HepG2 (cell line): Measurements from ENCODE around the gene HSPB9. TPM values are rescaled to one million over a fixed set of nuclear protein-coding genes. Genes with fewer than 3 reads are reported as not detected.
A peak's percentile ranks its signal among the peaks of the same experiment; 100 is the strongest.

Source experiments
- AGO2 ChIP-seq: fragments of 200-400 bp; formaldehyde crosslinking; optimal IDR thresholded peaks from 2 replicates; pipeline ENCODE3; 2017; ENCODE audit warnings: mild to moderate bottlenecking, low read depth, low read length, moderate library complexity
- BATF2 ChIP-seq: sonication (generic); formaldehyde crosslinking; IDR thresholded peaks from 2 replicates; pipeline ENCODE4 v1.8.0; 2022; ENCODE audit warnings: mild to moderate bottlenecking, missing genetic modification reagents, moderate library complexity
- IRF2 ChIP-seq: IDR thresholded peaks from 2 replicates; pipeline ENCODE4 v1.6.1; 2018; ENCODE audit warnings: missing genetic modification reagents, missing compliant biosample characterization
- MEIS1 ChIP-seq: sonication (generic); formaldehyde crosslinking; IDR thresholded peaks from 2 replicates; pipeline ENCODE4 v1.9.0; 2021; ENCODE audit warnings: mild to moderate bottlenecking, missing genetic modification reagents, moderate library complexity, borderline replicate concordance
- MIER2 ChIP-seq: IDR thresholded peaks from 2 replicates; pipeline ENCODE4 v1.6.1; 2016; ENCODE audit warnings: missing biosample characterization, missing genetic modification reagents
- MTA3 ChIP-seq: sonication (generic); formaldehyde crosslinking; IDR thresholded peaks from 2 replicates; pipeline ENCODE4 v1.4.0; 2020; ENCODE audit warnings: missing genetic modification reagents
- POLR2G ChIP-seq: fragments of 200-400 bp; formaldehyde crosslinking; IDR thresholded peaks from 2 replicates; pipeline ENCODE4 v1.6.1; 2018; ENCODE audit warnings: mild to moderate bottlenecking, low read depth, low read length, moderate library complexity
- RBM39 ChIP-seq: fragments of 200-400 bp; formaldehyde crosslinking; IDR thresholded peaks from one replicate; pipeline ENCODE4 v1.6.1; 2018; ENCODE audit warnings: antibody characterized with exemption, mild to moderate bottlenecking, low read depth, low read length; ENCODE audit not compliant: poor library complexity, severe bottlenecking
- RELA ChIP-seq: sonication (generic); formaldehyde crosslinking; IDR thresholded peaks from 2 replicates; pipeline ENCODE4 v1.4.0; 2020; ENCODE audit warnings: missing genetic modification reagents
- SNAPC5 ChIP-seq: sonication (generic); formaldehyde crosslinking; IDR thresholded peaks from 2 replicates; pipeline ENCODE4 v1.8.1; 2023; ENCODE audit warnings: mild to moderate bottlenecking, missing genetic modification reagents, borderline replicate concordance
- TBP ChIP-seq: sonication (generic); formaldehyde crosslinking; IDR thresholded peaks from 2 replicates; pipeline ENCODE4 v1.5.0; 2020; ENCODE audit warnings: missing genetic modification reagents
- TRIM22 ChIP-seq: fragments of 450-650 bp; IDR thresholded peaks from 2 replicates; pipeline ENCODE4 v1.6.1; 2017
- ZFP37 ChIP-seq: sonication (generic); formaldehyde crosslinking; IDR thresholded peaks from 2 replicates; pipeline ENCODE4 v1.4.0; 2020; ENCODE audit warnings: missing genetic modification reagents, borderline replicate concordance
- ZNF142 ChIP-seq: sonication (generic); formaldehyde crosslinking; IDR thresholded peaks from 2 replicates; pipeline ENCODE4 v1.4.0; 2020; ENCODE audit warnings: missing genetic modification reagents
- ZNF180 ChIP-seq: sonication (generic); formaldehyde crosslinking; IDR thresholded peaks from 2 replicates; pipeline ENCODE4 v1.4.0; 2020; ENCODE audit warnings: low read depth, missing genetic modification reagents, borderline replicate concordance
- ZNF253 ChIP-seq: sonication (generic); formaldehyde crosslinking; IDR thresholded peaks from 2 replicates; pipeline ENCODE4 v1.8.0; 2022; ENCODE audit warnings: mild to moderate bottlenecking, missing genetic modification reagents, borderline replicate concordance
- ZNF333 ChIP-seq: sonication (generic); formaldehyde crosslinking; IDR thresholded peaks from 2 replicates; pipeline ENCODE4 v1.4.0; 2020; ENCODE audit warnings: mild to moderate bottlenecking, missing genetic modification reagents, borderline replicate concordance
- polyA plus RNA-seq, 8 experiments: library from polyadenylated mRNA; depleted of rRNA in 3 of 8; stranded (reverse) in 7 of 8; unstranded in 1 of 8; fragments of >200 nt; fragmentation: Illumina TruSeq in 4 of 8; extraction: Trizol in 4 of 8; gene quantifications; 2 replicates each; pipeline versions ENCODE4 v1.2.1 to v1.2.3, GENCODE V29; 2011 to 2016; ENCODE audit warnings: low read depth in 4 of 8, missing spikeins in 1 of 8, mixed read lengths in 1 of 8; ENCODE audit not compliant: insufficient read depth in 1 of 8
- total RNA-seq, 5 experiments: library from RNA; depleted of rRNA; stranded (reverse); fragments of >200 nt; fragmentation: Illumina TruSeq; extraction: Trizol; gene quantifications; 2 replicates each; pipeline ENCODE4 v1.2.3, GENCODE V29; 2016; ENCODE audit warnings: low read depth in 1 of 5

The HSPB9 gene
- total and polyA plus RNA-seq, 2 of the 13 experiments (the other 11 are each of a cell fraction or from before 2014, with no cell fraction given) = 0.05 to 0.24 TPM

GRCh38 chr17:42122371-42123303 is at the start of gene HSPB9 (continued):
- TF ChIP-seq SNAPC5 (CRISPR knock-in tag) (no peak), POLR2G (peak; percentile 32; the same call in 1 of the 2 replicates), ZNF253 (CRISPR knock-in tag) (no peak), MEIS1 (CRISPR knock-in tag) (no peak), ZFP37 (CRISPR knock-in tag) (no peak), ZNF333 (no peak), TRIM22 (no peak), ZNF180 (CRISPR knock-in tag) (no peak), AGO2 (peak; percentile 96), RBM39 (peak; percentile 15), MTA3 (CRISPR knock-in tag) (no peak), BATF2 (CRISPR knock-in tag) (peak; percentile 45; the same call in 1 of the 2 replicates), RELA (CRISPR knock-in tag) (no peak), IRF2 (CRISPR knock-in tag) (no peak), TBP (no peak), MIER2 (CRISPR knock-in tag) (no peak), ZNF142 (no peak)
